Parathyroid adenoma (tissue), 2 donors: Measurements from ENCODE around the gene CIZ1.

Experiments used
- H2AFZ ChIP-seq: fragments of 300-600 bp; sonication (generic); one replicate; pipeline ENCODE4 v1.7.0; 2017; ENCODE audit warnings: antibody characterized with exemption, mild to moderate bottlenecking
- H3K27ac ChIP-seq: fragments of 300-600 bp; sonication (generic); one replicate; pipeline ENCODE4 v1.7.0; 2017
- H3K27me3 ChIP-seq: fragments of 300-600 bp; sonication (generic); one replicate; pipeline ENCODE4 v1.7.0; 2017; ENCODE audit warnings: low read length; ENCODE audit not compliant: control insufficient read depth, insufficient read depth
- H3K36me3 ChIP-seq: fragments of 300-600 bp; sonication (generic); one replicate; pipeline ENCODE4 v1.7.0; 2017; ENCODE audit warnings: low read length; ENCODE audit not compliant: control insufficient read depth, insufficient read depth
- H3K4me1 ChIP-seq: fragments of 300-600 bp; sonication (generic); one replicate; pipeline ENCODE4 v1.7.0; 2017; ENCODE audit warnings: control low read depth
- H3K4me2 ChIP-seq: fragments of 300-600 bp; sonication (generic); one replicate; pipeline ENCODE4 v1.7.0; 2017; ENCODE audit warnings: low read length
- H3K4me3 ChIP-seq: fragments of 300-600 bp; sonication (generic); one replicate; pipeline ENCODE4 v1.7.0; 2017; ENCODE audit warnings: low read depth, low read length
- H3K79me2 ChIP-seq: fragments of 300-600 bp; sonication (generic); one replicate; pipeline ENCODE4 v1.7.0; 2017; ENCODE audit warnings: control low read depth
- H3K9ac ChIP-seq: fragments of 300-600 bp; sonication (generic); one replicate; pipeline ENCODE4 v1.7.0; 2017; ENCODE audit warnings: mild to moderate bottlenecking
- H3K9me3 ChIP-seq: fragments of 300-600 bp; sonication (generic); one replicate; pipeline ENCODE4 v1.7.0; 2017; ENCODE audit warnings: low read length; ENCODE audit not compliant: control insufficient read depth
- CTCF ChIP-seq: fragments of 300-600 bp; sonication (generic); IDR thresholded peaks from one replicate; pipeline ENCODE4 v1.7.0; 2017; ENCODE audit warnings: antibody characterized with exemption, mild to moderate bottlenecking
- donor health status: primary hyperparathyroidism.

Gene CIZ1

GRCh38 chr9:128153060-128153946 lies 38.1 kb downstream of the CIZ1 start:
- no peak overlapping the region for H3K4me3 ChIP-seq
- H3K27me3 ChIP-seq, result no peaks in the 10 kb centered on the region
- TF ChIP-seq CTCF, result no peak
- no peak overlapping the region for H3K9ac ChIP-seq
- H3K9me3 ChIP-seq, result no peaks in the 10 kb centered on the region
- H2AFZ ChIP-seq, result no peak overlapping the region
- no peaks in the 10 kb centered on the region for H3K79me2 ChIP-seq
- H3K27ac ChIP-seq, result no peak overlapping the region
- H3K4me1 ChIP-seq, result no peaks in the 10 kb centered on the region
- no peak overlapping the region for H3K4me2 ChIP-seq
- H3K36me3 ChIP-seq, result no peaks in the 10 kb centered on the region

DNA sequence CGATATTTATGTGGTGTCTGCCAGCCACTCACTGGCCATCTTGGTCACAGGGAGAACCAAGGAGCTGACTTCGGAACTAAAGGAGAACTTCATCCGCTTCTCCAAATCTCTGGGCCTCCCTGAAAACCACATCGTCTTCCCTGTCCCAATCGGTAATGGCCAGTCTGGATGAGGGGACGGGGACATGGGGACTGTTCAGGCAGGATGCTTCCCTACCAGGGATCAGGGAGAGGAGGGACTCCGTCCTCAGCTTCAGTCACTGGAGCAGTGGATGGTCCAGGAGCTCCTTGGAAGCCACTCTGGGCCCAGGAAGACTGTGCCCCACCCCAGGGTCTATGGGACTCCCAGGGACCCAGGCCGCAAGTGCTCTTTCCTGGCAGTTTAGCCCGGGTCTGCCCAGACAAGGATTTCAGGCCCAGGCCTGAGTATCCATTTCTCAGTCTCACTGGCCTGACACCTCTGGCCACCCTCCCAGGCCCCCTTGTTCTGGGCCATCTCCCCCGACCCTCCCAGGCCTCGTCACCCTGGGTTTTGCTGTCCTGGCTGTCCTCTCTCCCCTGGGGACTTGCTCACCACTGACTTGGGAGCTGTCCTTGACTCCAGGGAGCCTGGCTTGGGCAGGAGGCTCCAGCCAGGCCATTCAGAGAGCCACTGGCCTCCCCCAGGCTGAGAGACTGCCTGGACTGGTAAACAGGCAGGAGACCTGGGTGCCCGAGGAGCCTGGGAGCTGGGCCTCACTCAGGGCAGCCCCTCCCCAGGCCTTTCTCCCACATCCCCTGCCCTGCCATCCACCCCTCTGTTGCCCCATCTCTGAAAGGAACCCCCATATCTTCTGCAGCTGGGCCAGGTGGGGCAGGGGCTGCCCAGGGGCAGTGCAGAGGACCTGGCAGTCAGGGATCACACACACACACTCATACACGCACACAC lies 39.0 kb downstream of the CIZ1 start:
- Histone ChIP-seq H3K27me3 (no peaks in the 10 kb centered on the region), H3K9ac (no peak overlapping the region), H2AFZ (no peak overlapping the region), H3K27ac (no peak overlapping the region), H3K4me2 (no peak overlapping the region), H3K4me1 (no peaks in the 10 kb centered on the region), H3K36me3 (no peaks in the 10 kb centered on the region), H3K79me2 (no peaks in the 10 kb centered on the region), H3K9me3 (no peaks in the 10 kb centered on the region), H3K4me3 (no peak overlapping the region)
- no peak for TF ChIP-seq CTCF

GRCh38 chr9:128151309-128152132 lies 39.9 kb downstream of the CIZ1 start:
- H3K4me2 ChIP-seq, result no peak overlapping the region
- no peaks in the 10 kb centered on the region for H3K36me3 ChIP-seq
- no peak for TF ChIP-seq CTCF
- no peaks in the 10 kb centered on the region for H3K4me1 ChIP-seq
- no peaks in the 10 kb centered on the region for H3K27me3 ChIP-seq
- no peaks in the 10 kb centered on the region for H3K79me2 ChIP-seq
- no peak overlapping the region for H2AFZ ChIP-seq
- H3K27ac ChIP-seq, result no peak overlapping the region
- no peaks in the 10 kb centered on the region for H3K9me3 ChIP-seq
- no peak overlapping the region for H3K4me3 ChIP-seq
- no peak overlapping the region for H3K9ac ChIP-seq

- H3K9ac ChIP-seq, result no peak overlapping the region
- no peak overlapping the region for H3K4me3 ChIP-seq
- no peak overlapping the region for H2AFZ ChIP-seq
- no peak for TF ChIP-seq CTCF
- H3K27me3 ChIP-seq, result no peaks in the 10 kb centered on the region
- H3K36me3 ChIP-seq, result no peaks in the 10 kb centered on the region
- H3K9me3 ChIP-seq, result no peaks in the 10 kb centered on the region
- H3K4me2 ChIP-seq, result no peak overlapping the region
- H3K27ac ChIP-seq, result no peak overlapping the region
- no peaks in the 10 kb centered on the region for H3K79me2 ChIP-seq
- H3K4me1 ChIP-seq, result no peaks in the 10 kb centered on the region
Measured at GRCh38 chr9:128150594-128151308, 40.6 kb downstream of the CIZ1 start.
